ENCODE data around the gene RAB36. TPM values are rescaled to one million over a fixed set of nuclear protein-coding genes. Genes with fewer than 3 reads are reported as not detected.

RAB36 gene
- total and polyA plus RNA-seq, 9 of the 15 experiments (the other 6 are each of a cell fraction or from before 2014, with no cell fraction given): 0.04 to 0.50 (median 0.08) TPM; not detected in 3

DNA sequence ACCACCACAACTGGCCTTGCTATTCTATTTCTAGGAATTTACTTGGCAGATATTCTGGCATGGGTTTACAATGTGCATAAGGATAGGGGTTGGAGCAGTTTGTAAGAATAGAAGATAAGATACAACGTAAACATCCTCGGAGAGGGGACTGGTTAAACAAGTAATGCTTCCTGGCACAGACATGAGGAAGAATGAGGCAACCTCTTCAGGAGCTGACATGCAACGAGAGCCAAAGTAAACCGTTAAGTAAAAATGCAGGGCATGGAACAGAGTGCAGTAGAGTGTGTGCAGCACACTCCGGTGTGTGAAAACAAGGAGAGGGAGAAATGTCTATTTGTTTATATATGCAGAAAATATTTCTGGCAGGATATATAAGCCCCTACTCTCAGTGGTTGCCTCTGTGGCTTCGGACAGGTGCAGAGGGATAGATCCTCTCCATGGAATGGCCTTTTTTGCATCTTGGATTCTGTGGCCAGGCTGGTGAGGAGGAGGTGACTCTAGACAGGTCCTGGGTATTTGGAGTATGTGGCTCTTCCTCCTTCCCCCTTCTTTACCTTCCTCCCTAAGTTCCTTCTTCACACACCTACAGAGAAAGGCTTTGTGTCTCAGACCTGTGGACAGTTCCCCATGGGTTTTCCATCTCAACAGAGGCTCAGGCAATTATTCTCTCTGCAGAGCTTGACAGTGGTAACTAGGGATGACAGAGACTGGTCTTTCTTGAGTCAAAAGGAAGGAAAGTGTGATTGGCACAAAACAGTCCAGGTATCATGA is 2.5 kb downstream of the RAB36 start:
- FAIRE-seq: no peak

More for the DNA sequence above, 2.5 kb downstream of the RAB36 start:
- H3K4me1 ChIP-seq (replicated peaks in 1 of 2; ENCODE audit: control insufficient read depth in 2 of 2, insufficient read depth in 2 of 2, low read length in 2 of 2): peaks cover 5 to 26% of the 10 kb centered on the region in 2 experiments
- no peak overlapping the region for H3K4me2 ChIP-seq (ENCODE audit: insufficient read depth, low read length)
- POLR2A ChIA-PET: interaction anchor here (0.6 to 86.5 kb wide), 17 partner anchors 9 to 1060 kb away, joined by 3 to 3476 read pairs (median 4); partner anchors contain the start of genes BCR and GNAZ
- H3K9me3 ChIP-seq (replicated peaks; ENCODE audit: control insufficient read depth, insufficient read depth, low read depth, low read length): no peaks in the 10 kb centered on the region
- no TSS peak for BruUV-seq (replicated peaks)
- H4K20me1 ChIP-seq (replicated peaks; ENCODE audit: control insufficient read depth, insufficient read depth, low read length): peaks cover 80% of the 10 kb centered on the region
- TF ChIP-seq, protein P1, sequence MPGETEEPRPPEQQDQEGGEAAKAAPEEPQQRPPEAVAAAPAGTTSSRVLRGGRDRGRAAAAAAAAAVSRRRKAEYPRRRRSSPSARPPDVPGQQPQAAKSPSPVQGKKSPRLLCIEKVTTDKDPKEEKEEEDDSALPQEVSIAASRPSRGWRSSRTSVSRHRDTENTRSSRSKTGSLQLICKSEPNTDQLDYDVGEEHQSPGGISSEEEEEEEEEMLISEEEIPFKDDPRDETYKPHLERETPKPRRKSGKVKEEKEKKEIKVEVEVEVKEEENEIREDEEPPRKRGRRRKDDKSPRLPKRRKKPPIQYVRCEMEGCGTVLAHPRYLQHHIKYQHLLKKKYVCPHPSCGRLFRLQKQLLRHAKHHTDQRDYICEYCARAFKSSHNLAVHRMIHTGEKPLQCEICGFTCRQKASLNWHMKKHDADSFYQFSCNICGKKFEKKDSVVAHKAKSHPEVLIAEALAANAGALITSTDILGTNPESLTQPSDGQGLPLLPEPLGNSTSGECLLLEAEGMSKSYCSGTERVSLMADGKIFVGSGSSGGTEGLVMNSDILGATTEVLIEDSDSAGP (CRISPR knock-in tag; IDR thresholded peaks at IDR 0.05): no peak
- TF ChIP-seq, protein P2, sequence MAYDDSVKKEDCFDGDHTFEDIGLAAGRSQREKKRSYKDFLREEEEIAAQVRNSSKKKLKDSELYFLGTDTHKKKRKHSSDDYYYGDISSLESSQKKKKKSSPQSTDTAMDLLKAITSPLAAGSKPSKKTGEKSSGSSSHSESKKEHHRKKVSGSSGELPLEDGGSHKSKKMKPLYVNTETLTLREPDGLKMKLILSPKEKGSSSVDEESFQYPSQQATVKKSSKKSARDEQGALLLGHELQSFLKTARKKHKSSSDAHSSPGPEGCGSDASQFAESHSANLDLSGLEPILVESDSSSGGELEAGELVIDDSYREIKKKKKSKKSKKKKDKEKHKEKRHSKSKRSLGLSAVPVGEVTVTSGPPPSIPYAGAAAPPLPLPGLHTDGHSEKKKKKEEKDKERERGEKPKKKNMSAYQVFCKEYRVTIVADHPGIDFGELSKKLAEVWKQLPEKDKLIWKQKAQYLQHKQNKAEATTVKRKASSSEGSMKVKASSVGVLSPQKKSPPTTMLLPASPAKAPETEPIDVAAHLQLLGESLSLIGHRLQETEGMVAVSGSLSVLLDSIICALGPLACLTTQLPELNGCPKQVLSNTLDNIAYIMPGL (CRISPR knock-in tag; IDR thresholded peaks at IDR 0.05): 0 out of 2 replicates have a peak, but pooled peaks have one; percentile 55
- no peak for TF ChIP-seq ZNF23 (CRISPR knock-in tag; IDR thresholded peaks at IDR 0.05)
- peaks cover 8% of the 10 kb centered on the region for H3K9me1 ChIP-seq (ENCODE audit: control insufficient read depth, insufficient read depth, low read length)
- H3K4me3 ChIP-seq: no peak overlapping the region
- in situ Hi-C loops (cut with MboI): no loop called here
- no peak for ATAC-seq
- no peaks in the 10 kb centered on the region for H3K36me3 ChIP-seq (ENCODE audit: control insufficient read depth, insufficient read depth, low read length)
- intact Hi-C loops (cut with micrococcal nuclease): no loop called here
- CTCF ChIA-PET (ENCODE audit: low intra/inter-chr PET ratio): no interaction called here
- peaks cover 53 to 63% of the 10 kb centered on the region in 2 experiments for H3K27me3 ChIP-seq (ENCODE audit: control insufficient read depth in 2 of 2, insufficient read depth in 2 of 2, low read length in 2 of 2)
- DNase-seq (ENCODE audit: extremely low read depth in 1 of 4, low spot score in 3 of 4): peak in 2 of 4 experiments; percentile 53 to 56
- 1% methylated on average over 6 of the region's 6 CpGs for WGBS (ENCODE audit: insufficient coverage, low coverage, missing lambda C conversion rate)
- H3K79me2 ChIP-seq (ENCODE audit: control insufficient read depth, insufficient read depth, low read length): no peaks in the 10 kb centered on the region
- H3K27ac ChIP-seq (ENCODE audit: extremely low read depth, low read depth, low read length): no peak overlapping the region
- no peak overlapping the region for H3K9ac ChIP-seq (ENCODE audit: insufficient read depth in 1 of 2, low read depth in 2 of 2, low read length in 2 of 2)
- no peak overlapping the region for H2AFZ ChIP-seq (ENCODE audit: low read depth, low read length)

Data from K562 (cell line).